HS-27A (cell line): ENCODE data around the gene CLUH.

ENCODE experiments used
- DNase-seq: peaks from one replicate; pipeline ENCODE4 v3.0.0-alpha.2; 2012; ENCODE audit warnings: low read depth, missing footprints

CLUH gene

GRCh38 chr17:2711608-2712299, at the start of gene CLUH:
Gene CLUH (minus strand): TSS chr17:2711764. CDS start chr17:2711661, 103 bp downstream.
- peak; percentile 60 for DNase-seq

- DNase-seq: no peak
Observed at GRCh38 chr17:2758870-2759269, 47.3 kb upstream of the CLUH start.

GRCh38 chr17:2755891-2756724, 44.5 kb upstream of the CLUH start:
- no peak for DNase-seq

- DNase-seq: no peak
Observed at GRCh38 chr17:2751491-2751890, 39.9 kb upstream of the CLUH start.

- no peak for DNase-seq
Observed at GRCh38 chr17:2750721-2751120, 39.2 kb upstream of the CLUH start.

GRCh38 chr17:2749784-2750181, 38.2 kb upstream of the CLUH start:
- DNase-seq: no peak

- no peak for DNase-seq
Observed at GRCh38 chr17:2749058-2749783, 37.7 kb upstream of the CLUH start, which contains the start of gene CCDC92B. Gene CCDC92B (minus strand): TSS chr17:2749652. CDS start chr17:2735145, 14,507 bp downstream.

- no peak for DNase-seq
Observed at GRCh38 chr17:2745317-2746037, 33.9 kb upstream of the CLUH start.

- DNase-seq: no peak
Observed at GRCh38 chr17:2737693-2738092, 26.1 kb upstream of the CLUH start.

GRCh38 chr17:2736956-2737355, 25.4 kb upstream of the CLUH start:
- no peak for DNase-seq

- no peak for DNase-seq
Observed at GRCh38 chr17:2735896-2736295, 24.3 kb upstream of the CLUH start.

- no peak for DNase-seq
Observed at GRCh38 chr17:2734939-2735338, 23.4 kb upstream of the CLUH start.

- no peak for DNase-seq
Observed at GRCh38 chr17:2731807-2732206, 20.2 kb upstream of the CLUH start.

GRCh38 chr17:2730764-2731353, 19.3 kb upstream of the CLUH start:
- no peak for DNase-seq

GRCh38 chr17:2724784-2725164, 13.2 kb upstream of the CLUH start:
- no peak for DNase-seq

- no peak for DNase-seq
Observed at GRCh38 chr17:2723997-2724783, 12.6 kb upstream of the CLUH start.

GRCh38 chr17:2723505-2723996, 12.0 kb upstream of the CLUH start:
- no peak for DNase-seq

GRCh38 chr17:2722611-2723010, 11.0 kb upstream of the CLUH start:
- DNase-seq: no peak

GRCh38 chr17:2721603-2722002, 10.0 kb upstream of the CLUH start:
- DNase-seq: no peak

GRCh38 chr17:2719861-2720260, 8.3 kb upstream of the CLUH start:
- DNase-seq: no peak
